ENCODE data around the gene OIT3.

DNA sequence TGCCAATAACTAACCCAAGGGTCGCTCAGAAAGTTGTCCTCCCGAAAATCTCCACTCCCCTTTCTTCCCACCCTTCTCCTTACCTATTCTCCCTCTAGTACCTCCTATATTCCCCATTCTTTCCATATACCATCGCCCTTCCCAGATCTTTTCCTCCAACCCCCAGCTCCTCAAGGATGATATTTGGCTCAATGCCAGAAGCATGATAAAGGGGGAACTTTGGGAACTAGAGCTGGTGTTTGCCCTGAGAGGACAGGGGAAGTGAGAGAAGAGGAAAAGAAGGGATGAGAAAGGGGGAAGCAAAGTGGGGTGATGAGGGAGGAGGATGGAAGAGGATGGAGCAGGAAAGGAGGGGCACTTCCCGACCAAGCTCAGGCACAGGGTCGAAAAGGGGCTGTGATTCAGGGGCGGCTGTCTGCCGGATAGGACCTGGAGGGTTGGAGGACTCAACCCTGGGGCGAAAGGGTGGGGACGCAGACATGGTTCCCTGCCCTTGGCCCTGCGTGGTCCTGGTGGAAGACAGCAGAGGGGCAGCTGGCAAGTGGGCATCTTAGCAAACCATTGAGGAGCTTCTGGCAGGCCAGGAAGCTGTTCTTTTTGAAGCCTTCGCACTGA, 1.8 kb downstream of the OIT3 start:
- no peak for TF ChIP-seq POLR2AphosphoS5 (IDR thresholded peaks at IDR 0.05)
- TF ChIP-seq, protein P1, sequence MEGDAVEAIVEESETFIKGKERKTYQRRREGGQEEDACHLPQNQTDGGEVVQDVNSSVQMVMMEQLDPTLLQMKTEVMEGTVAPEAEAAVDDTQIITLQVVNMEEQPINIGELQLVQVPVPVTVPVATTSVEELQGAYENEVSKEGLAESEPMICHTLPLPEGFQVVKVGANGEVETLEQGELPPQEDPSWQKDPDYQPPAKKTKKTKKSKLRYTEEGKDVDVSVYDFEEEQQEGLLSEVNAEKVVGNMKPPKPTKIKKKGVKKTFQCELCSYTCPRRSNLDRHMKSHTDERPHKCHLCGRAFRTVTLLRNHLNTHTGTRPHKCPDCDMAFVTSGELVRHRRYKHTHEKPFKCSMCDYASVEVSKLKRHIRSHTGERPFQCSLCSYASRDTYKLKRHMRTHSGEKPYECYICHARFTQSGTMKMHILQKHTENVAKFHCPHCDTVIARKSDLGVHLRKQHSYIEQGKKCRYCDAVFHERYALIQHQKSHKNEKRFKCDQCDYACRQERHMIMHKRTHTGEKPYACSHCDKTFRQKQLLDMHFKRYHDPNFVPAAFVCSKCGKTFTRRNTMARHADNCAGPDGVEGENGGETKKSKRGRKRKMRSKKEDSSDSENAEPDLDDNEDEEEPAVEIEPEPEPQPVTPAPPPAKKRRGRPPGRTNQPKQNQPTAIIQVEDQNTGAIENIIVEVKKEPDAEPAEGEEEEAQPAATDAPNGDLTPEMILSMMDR (IDR thresholded peaks at IDR 0.05): no peak
- TF ChIP-seq POLR2A (IDR thresholded peaks at IDR 0.05): no peak

All from prostate gland (tissue), 2 donors.